KMS-11 (cell line): ENCODE measurements around the gene RNF13.

Experiments
- H2AFZ ChIP-seq: fragments of 200-600 bp; sonication (generic); 2 replicates; pipeline ENCODE4 v1.6.1; 2016; ENCODE audit warnings: antibody characterized with exemption, mixed run types, low read depth
- H3K27ac ChIP-seq: fragments of 200-600 bp; sonication (generic); 2 replicates; pipeline ENCODE4 v1.6.1; 2016; ENCODE audit warnings: mild to moderate bottlenecking, mixed run types
- H3K27me3 ChIP-seq: fragments of 200-600 bp; sonication (generic); 2 replicates; pipeline ENCODE4 v1.6.1; 2017; ENCODE audit warnings: mild to moderate bottlenecking, low read depth, mixed run types, moderate library complexity; ENCODE audit not compliant: insufficient read depth
- H3K36me3 ChIP-seq: fragments of 200-600 bp; sonication (generic); 2 replicates; pipeline ENCODE4 v1.6.1; 2017; ENCODE audit warnings: mild to moderate bottlenecking, mixed run types; ENCODE audit not compliant: insufficient read depth
- H3K4me1 ChIP-seq: fragments of 200-600 bp; sonication (generic); 2 replicates; pipeline ENCODE4 v1.6.1; 2016; ENCODE audit warnings: mild to moderate bottlenecking, low read depth, mixed run types; ENCODE audit not compliant: poor library complexity, severe bottlenecking
- H3K4me2 ChIP-seq: fragments of 200-600 bp; sonication (generic); 2 replicates; pipeline ENCODE4 v1.7.0; 2016; ENCODE audit warnings: mild to moderate bottlenecking, mixed run types
- H3K4me3 ChIP-seq: fragments of 200-600 bp; sonication (generic); IDR thresholded peaks from 2 replicates; pipeline ENCODE4 v1.6.1; 2017; ENCODE audit warnings: low read depth, low read length, mixed read lengths; ENCODE audit not compliant: insufficient read depth
- H3K79me2 ChIP-seq: fragments of 200-600 bp; sonication (generic); 2 replicates; pipeline ENCODE4 v1.6.1; 2016; ENCODE audit warnings: low read depth, mixed run types; ENCODE audit not compliant: insufficient read depth
- H3K9ac ChIP-seq: fragments of 200-600 bp; sonication (generic); 2 replicates; pipeline ENCODE4 v1.6.1; 2016; ENCODE audit warnings: mild to moderate bottlenecking, mixed run types
- H4K20me1 ChIP-seq: fragments of 200-600 bp; sonication (generic); 2 replicates; pipeline ENCODE4 v1.6.1; 2016; ENCODE audit warnings: mild to moderate bottlenecking, mixed run types; ENCODE audit not compliant: insufficient read depth
- CTCF ChIP-seq: fragments of 200-600 bp; sonication (generic); conservative IDR thresholded peaks from 2 replicates; pipeline ENCODE4 v1.6.1; 2017; ENCODE audit warnings: low read depth, mild to moderate bottlenecking, antibody characterized with exemption, low read length, moderate library complexity, mixed read lengths

The RNF13 gene

GRCh38 chr3:149998946-149999345, 185.9 kb downstream of the RNF13 start:
- Histone ChIP-seq H3K36me3 (no peaks in the 10 kb centered on the region), H3K4me1 (no peaks in the 10 kb centered on the region), H4K20me1 (no peaks in the 10 kb centered on the region), H3K9ac (no peak overlapping the region), H3K4me2 (no peak overlapping the region), H2AFZ (no peak overlapping the region), H3K27me3 (no peaks in the 10 kb centered on the region), H3K4me3 (no peak overlapping the region), H3K27ac (no peak overlapping the region), H3K79me2 (no peaks in the 10 kb centered on the region)
- TF ChIP-seq CTCF = no peak

DNA sequence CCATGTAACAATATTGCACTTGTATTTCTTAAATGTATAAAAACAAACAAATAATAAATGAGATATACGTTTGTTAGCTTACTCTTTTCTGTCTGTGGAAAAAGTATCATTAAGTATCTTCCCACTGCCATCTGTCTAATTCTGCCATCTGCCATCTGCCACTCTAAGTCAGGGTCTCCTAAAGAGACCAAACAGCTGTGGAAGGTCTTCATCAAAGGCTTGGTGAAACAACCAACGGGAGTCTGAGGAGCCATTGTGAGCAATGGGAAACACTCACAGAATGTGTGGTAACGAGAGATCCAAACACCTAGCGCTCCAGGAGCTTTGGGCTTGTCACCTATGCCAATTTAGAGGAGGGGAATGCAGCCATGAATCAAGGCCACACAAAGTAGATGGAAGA, 186.4 kb downstream of the RNF13 start:
- no peaks in the 10 kb centered on the region for H3K79me2 ChIP-seq
- H3K36me3 ChIP-seq = no peaks in the 10 kb centered on the region
- no peaks in the 10 kb centered on the region for H3K27me3 ChIP-seq
- H3K4me2 ChIP-seq = no peak overlapping the region
- TF ChIP-seq CTCF = no peak
- no peak overlapping the region for H3K27ac ChIP-seq
- no peak overlapping the region for H2AFZ ChIP-seq
- H4K20me1 ChIP-seq = no peaks in the 10 kb centered on the region
- no peaks in the 10 kb centered on the region for H3K4me1 ChIP-seq
- H3K4me3 ChIP-seq = no peak overlapping the region
- no peak overlapping the region for H3K9ac ChIP-seq

GRCh38 chr3:150000641-150001040, 187.6 kb downstream of the RNF13 start:
- no peaks in the 10 kb centered on the region for H3K36me3 ChIP-seq
- H3K4me3 ChIP-seq = no peak overlapping the region
- no peak for TF ChIP-seq CTCF
- H4K20me1 ChIP-seq = no peaks in the 10 kb centered on the region
- H2AFZ ChIP-seq = no peak overlapping the region
- no peaks in the 10 kb centered on the region for H3K79me2 ChIP-seq
- H3K9ac ChIP-seq = no peak overlapping the region
- no peak overlapping the region for H3K4me2 ChIP-seq
- no peaks in the 10 kb centered on the region for H3K4me1 ChIP-seq
- H3K27me3 ChIP-seq = no peaks in the 10 kb centered on the region
- no peak overlapping the region for H3K27ac ChIP-seq

- H2AFZ ChIP-seq = no peak overlapping the region
- TF ChIP-seq CTCF = no peak
- H3K79me2 ChIP-seq = no peaks in the 10 kb centered on the region
- H3K27ac ChIP-seq = no peak overlapping the region
- no peaks in the 10 kb centered on the region for H3K27me3 ChIP-seq
- H3K4me3 ChIP-seq = no peak overlapping the region
- H4K20me1 ChIP-seq = no peaks in the 10 kb centered on the region
- H3K4me1 ChIP-seq = no peaks in the 10 kb centered on the region
- H3K4me2 ChIP-seq = no peak overlapping the region
- H3K36me3 ChIP-seq = no peaks in the 10 kb centered on the region
- H3K9ac ChIP-seq = no peak overlapping the region
These were observed 192.5 kb downstream of the RNF13 start for GRCh38 chr3:150005243-150006112.
